Dendritic cell treated with granulocyte-macrophage colony-stimulating factor and Interleukin-4, amounts not matched to agents 40 ng/mL and 50 ng/mL, for 4 days (primary cell): ENCODE data around the gene RSU1.

Source experiments
- H3K27ac Mint-ChIP-seq: one replicate; pipeline ENCODE4 v1.8.0; 2022; ENCODE audit warnings: mild to moderate bottlenecking, mixed read lengths
- H3K27me3 Mint-ChIP-seq: one replicate; pipeline ENCODE4 v1.8.0; 2022; ENCODE audit warnings: mild to moderate bottlenecking, mixed read lengths
- H3K36me3 Mint-ChIP-seq: one replicate; pipeline ENCODE4 v1.8.0; 2022; ENCODE audit warnings: low read depth, mixed read lengths
- H3K4me1 Mint-ChIP-seq: one replicate; pipeline ENCODE4 v1.8.0; 2022; ENCODE audit warnings: low read depth, mixed read lengths
- H3K4me3 Mint-ChIP-seq: one replicate; pipeline ENCODE4 v1.8.0; 2022; ENCODE audit warnings: mild to moderate bottlenecking, moderate library complexity, mixed read lengths
- H3K9me3 Mint-ChIP-seq: one replicate; pipeline ENCODE4 v1.8.0; 2022; ENCODE audit warnings: mixed read lengths
- intact Hi-C: fragments of 100-400 bp; cut with micrococcal nuclease; formaldehyde crosslinking; loops from one replicate; pipeline ENCODE4 v1.15.0; 2022

The RSU1 gene

DNA sequence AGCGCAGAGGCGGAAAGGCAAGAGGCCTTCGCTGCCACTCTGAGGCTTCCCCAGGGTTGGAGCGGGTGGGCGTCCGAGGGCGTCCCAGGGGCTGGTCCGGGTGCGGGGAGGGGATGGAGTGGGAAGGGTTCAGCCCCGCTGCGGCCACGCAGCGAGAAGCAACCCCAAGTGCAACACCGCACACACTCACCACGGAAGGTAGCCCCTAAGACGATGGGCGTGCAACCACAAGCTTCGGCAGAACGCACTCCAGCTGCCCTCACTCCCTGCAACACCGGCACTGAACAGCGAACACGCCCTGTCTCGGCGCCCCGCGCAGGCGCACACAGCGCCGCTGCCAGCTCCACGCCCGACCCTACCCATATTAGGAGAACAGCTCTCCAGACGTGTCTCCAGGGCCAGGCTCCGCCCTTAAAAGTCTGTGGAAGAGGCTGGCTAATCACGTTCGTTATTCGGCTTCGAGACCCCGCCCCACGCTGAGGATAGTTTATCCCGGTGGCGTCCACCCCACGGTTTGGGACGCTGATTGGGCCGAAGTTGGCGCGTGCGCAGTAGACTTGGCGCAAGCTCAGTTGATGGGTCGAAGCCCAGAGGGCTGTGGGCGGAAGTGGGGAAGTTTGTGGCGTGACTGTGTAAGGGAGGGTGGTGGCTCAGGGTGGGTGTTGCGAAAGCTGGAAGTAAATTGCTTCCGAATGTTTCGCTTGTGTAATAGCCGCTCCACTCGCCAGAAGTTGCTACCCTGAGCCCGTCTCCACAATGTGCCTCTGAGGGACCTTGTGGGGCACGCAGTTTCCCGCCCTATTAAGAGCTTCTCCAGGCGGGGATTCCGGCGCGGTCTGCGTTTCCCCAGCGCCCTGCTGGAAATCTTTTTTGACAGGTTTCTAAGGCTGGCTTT lies at the start of gene RSU1:
Gene RSU1 (minus strand): TSS at position 300 of the 895 bp plus-strand sequence. CDS start 343 bp downstream, outside the sequence.
- Mint-ChIP-seq H3K36me3 (peaks cover 24% of the 10 kb centered on the region), H3K4me1 (peaks cover 67% of the 10 kb centered on the region), H3K4me3 (peak within 1 kb of the TSS; percentile 84), H3K9me3 (peaks cover 8% of the 10 kb centered on the region), H3K27me3 (no peaks in the 10 kb centered on the region), H3K27ac (peak within 1 kb of the TSS; percentile 83)
- intact Hi-C loops: loop anchor here (1.0 to 10.0 kb wide), 2 partner anchors 381 to 1837 kb away; partner anchors contain the start of genes ARL5B and NSUN6

DNA sequence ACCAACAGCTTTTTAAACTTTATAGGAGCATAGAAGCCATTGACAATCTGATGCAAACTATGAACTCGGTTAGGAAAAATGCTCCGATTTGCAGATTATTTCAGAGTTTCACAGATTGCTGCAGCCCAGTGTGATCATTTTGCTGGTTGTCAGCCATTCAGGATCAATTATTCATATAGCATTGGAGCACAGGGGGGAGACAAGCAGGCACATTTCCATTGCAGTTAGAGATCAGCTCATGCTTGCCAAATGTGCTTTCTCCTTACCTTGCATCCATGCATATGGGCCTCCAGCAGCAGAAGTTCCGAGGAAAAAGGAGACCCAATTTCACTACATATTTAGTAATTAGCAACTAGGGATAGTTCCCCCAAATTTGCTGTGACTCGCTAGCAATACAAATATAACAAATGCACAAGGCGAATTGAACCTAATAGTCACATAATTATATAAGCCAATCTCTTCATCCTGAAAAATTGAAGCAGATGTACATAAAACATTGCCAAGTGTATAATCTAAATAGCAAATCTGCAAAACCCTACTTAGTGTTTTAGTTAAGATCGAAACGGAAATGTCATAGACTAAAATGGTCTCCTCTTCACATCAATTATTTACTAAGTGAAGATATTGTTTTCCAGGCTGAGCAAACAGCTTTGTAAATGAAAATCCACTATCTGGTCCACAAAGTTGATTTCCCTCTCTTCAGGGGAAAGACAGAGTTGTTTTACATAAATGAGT lies 49.5 kb upstream of the RSU1 start:
- Mint-ChIP-seq H3K4me1 (peaks cover 5% of the 10 kb centered on the region), H3K27me3 (peaks cover 20% of the 10 kb centered on the region), H3K4me3 (no peak overlapping the region), H3K36me3 (no peaks in the 10 kb centered on the region), H3K9me3 (peaks cover 8% of the 10 kb centered on the region), H3K27ac (no peak overlapping the region)
- intact Hi-C loops: no loop called here

DNA sequence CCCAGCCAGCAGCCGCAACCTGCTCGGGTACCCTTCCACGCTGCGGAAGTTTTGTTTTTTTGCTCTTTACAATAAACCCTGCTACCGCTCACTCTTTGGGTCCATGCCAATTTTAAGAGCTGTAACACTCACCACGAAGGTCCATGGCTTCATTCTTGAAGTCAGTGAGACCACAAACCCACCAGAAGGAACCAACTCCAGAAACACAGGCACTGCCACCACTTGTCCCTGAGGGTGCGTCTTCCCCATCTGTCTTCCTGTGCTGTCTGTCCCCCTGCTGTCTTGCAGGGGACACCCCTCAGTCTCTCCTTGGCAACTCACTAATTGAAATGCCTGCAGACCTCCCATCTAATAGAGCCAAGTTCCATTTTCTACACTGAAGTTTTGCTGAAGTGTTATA lies 48.5 kb upstream of the RSU1 start:
- Mint-ChIP-seq H3K9me3 (peaks cover 8% of the 10 kb centered on the region), H3K27me3 (peaks cover 20% of the 10 kb centered on the region), H3K27ac (no peak overlapping the region), H3K36me3 (no peaks in the 10 kb centered on the region), H3K4me1 (peaks cover 5% of the 10 kb centered on the region), H3K4me3 (no peak overlapping the region)
- intact Hi-C loops: no loop called here

DNA sequence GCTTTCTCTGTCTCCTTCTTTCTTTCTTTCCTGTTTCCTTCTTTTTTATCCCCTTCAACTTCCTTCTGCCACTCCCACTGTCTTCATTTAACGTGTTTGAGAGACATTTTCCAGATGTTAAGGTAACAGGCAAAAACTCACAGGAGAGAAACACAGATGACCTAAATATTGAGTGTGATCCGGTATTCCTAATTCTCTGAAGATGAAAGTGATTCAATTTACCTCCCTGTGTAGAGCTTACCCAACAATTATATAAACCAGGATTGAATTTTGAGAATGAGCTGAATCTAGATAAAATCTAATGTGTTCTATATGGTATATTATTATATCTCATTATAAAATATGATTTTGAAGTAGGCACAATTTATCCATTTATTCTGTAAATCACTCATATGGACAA lies 46.5 kb upstream of the RSU1 start:
- Mint-ChIP-seq H3K4me3 (no peak overlapping the region), H3K36me3 (no peaks in the 10 kb centered on the region), H3K27me3 (peaks cover 17% of the 10 kb centered on the region), H3K4me1 (peaks cover 5% of the 10 kb centered on the region), H3K27ac (no peak overlapping the region), H3K9me3 (peaks cover 8% of the 10 kb centered on the region)
- intact Hi-C loops: no loop called here

DNA sequence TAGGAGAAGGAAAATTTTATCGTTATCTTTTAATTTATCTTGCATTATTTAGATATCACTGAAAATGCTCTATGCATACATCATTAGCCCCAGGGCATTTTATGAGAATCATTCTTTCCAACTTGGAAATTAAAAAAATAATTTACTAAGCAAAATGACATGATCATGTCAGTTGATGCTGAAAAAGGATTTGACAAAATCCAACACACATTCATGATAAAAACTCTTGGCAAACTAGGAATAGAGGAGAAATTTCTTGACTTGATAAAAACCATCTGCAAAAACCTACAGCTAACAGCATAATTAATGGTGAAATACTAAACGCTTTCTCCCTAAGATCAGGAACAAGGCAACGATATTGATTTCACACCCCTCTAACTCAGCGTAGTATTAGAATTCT lies 40.2 kb upstream of the RSU1 start:
- Mint-ChIP-seq H3K9me3 (no peaks in the 10 kb centered on the region), H3K36me3 (no peaks in the 10 kb centered on the region), H3K27me3 (no peaks in the 10 kb centered on the region), H3K4me3 (no peak overlapping the region), H3K4me1 (peaks cover 5% of the 10 kb centered on the region), H3K27ac (no peak overlapping the region)
- intact Hi-C loops: no loop called here

DNA sequence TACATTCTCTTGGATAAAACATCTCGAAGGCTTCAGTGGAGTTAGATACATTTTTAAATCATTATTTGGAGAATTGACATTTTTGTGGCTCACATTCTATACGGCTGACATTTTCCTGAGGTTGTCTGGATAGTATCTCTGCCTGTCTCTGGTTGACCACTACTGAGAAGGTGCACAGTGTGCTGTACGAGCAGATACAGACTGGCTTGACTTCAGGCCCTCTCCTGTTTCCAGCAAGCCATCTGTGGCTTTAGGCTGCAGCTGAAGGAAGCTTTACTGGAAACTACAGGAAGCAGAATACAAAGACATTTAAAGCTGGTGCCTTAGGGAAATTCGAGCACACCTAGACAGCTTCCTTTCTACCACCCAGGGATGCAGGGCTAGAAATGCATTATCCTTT lies 39.3 kb upstream of the RSU1 start:
- H3K4me3 Mint-ChIP-seq: no peak overlapping the region
- peaks cover 5% of the 10 kb centered on the region for H3K4me1 Mint-ChIP-seq
- intact Hi-C loops: no loop called here
- H3K27me3 Mint-ChIP-seq: no peaks in the 10 kb centered on the region
- no peak overlapping the region for H3K27ac Mint-ChIP-seq
- H3K36me3 Mint-ChIP-seq: no peaks in the 10 kb centered on the region
- no peaks in the 10 kb centered on the region for H3K9me3 Mint-ChIP-seq

DNA sequence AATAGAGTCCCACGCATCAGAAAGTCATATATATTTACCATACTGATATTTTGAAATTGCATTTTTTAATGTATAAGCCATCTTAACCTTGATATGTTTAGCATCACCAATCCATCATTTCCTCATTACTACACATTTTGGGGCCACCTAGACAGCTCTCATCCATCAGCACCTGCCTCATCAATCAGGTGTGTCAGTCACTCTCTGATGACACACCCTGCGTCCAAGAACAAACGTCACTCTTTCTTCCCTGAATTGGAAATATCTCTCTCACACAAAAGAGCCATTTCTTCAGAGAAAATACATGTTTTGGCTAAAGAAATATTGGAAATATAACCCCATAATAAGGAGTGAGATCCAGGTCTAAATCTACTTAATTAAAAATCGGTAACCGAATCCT lies 38.9 kb upstream of the RSU1 start:
- Mint-ChIP-seq H3K36me3 (no peaks in the 10 kb centered on the region), H3K4me1 (peaks cover 5% of the 10 kb centered on the region), H3K27ac (no peak overlapping the region), H3K27me3 (peaks cover 1% of the 10 kb centered on the region), H3K4me3 (no peak overlapping the region), H3K9me3 (no peaks in the 10 kb centered on the region)
- intact Hi-C loops: no loop called here

DNA sequence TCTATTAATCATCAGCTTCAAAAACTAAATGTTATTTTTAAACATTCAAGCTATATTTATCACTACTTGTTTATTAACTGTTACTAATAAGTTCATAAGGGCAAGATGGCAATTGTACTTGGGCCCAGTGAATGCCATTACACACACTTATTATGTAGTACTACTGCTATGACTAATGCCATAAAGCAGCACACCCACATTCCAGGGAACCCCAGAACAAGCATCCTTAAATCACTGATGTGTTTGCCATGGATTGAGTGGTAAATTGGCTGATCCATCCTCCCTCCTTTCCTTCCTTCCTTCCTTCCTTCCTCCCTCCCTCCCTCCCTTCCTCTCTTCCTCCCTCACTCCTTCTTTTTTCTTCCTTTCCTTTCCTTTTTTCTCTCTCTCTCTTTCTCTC lies 37.4 kb upstream of the RSU1 start:
- H3K4me1 Mint-ChIP-seq: peaks cover 5% of the 10 kb centered on the region
- H3K36me3 Mint-ChIP-seq: no peaks in the 10 kb centered on the region
- intact Hi-C loops: no loop called here
- peaks cover 1% of the 10 kb centered on the region for H3K27me3 Mint-ChIP-seq
- no peak overlapping the region for H3K4me3 Mint-ChIP-seq
- no peaks in the 10 kb centered on the region for H3K9me3 Mint-ChIP-seq
- no peak overlapping the region for H3K27ac Mint-ChIP-seq

DNA sequence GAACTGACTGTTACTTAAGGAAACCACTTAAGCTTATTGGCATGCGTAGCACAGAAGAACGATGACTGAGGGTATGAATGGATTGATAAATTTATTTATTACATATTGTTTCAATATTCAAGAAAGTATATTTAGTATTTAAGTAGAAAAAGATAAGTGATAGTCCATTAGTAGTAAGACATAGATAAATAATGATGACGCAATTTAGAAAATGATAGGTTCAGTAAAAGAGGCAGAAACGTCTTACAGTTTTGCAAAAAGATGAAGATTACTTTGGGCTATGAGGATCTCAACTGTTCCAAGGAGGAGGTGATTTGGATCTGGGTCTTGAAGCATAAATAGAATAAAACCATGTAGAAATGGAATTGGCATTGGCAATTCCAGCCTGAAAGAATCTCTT lies 36.6 kb upstream of the RSU1 start:
- H3K36me3 Mint-ChIP-seq: no peaks in the 10 kb centered on the region
- peaks cover 5% of the 10 kb centered on the region for H3K4me1 Mint-ChIP-seq
- no peak overlapping the region for H3K4me3 Mint-ChIP-seq
- H3K27me3 Mint-ChIP-seq: peaks cover 1% of the 10 kb centered on the region
- no peak overlapping the region for H3K27ac Mint-ChIP-seq
- no peaks in the 10 kb centered on the region for H3K9me3 Mint-ChIP-seq
- intact Hi-C loops: no loop called here

DNA sequence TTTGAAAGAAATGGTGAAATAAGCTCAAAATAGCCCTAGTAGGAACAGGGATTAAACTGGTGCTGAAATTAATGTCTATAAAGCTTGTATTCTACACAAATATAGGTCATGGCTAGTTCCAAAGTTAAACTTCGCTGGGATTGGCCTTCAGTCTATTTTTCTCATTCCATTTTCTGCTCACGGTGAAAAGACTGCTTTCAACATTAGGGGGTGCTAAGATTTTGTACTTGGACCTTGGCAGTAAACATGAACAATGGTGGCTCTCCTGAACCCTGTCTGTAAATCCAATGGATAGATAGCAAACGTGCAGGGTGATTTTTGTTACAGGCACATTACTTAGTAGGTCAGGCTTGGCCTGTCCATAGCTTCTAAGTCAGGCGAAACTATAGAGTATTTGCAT lies 36.0 kb upstream of the RSU1 start:
- peaks cover 1% of the 10 kb centered on the region for H3K27me3 Mint-ChIP-seq
- H3K4me1 Mint-ChIP-seq: peaks cover 5% of the 10 kb centered on the region
- H3K27ac Mint-ChIP-seq: no peak overlapping the region
- H3K36me3 Mint-ChIP-seq: no peaks in the 10 kb centered on the region
- no peaks in the 10 kb centered on the region for H3K9me3 Mint-ChIP-seq
- no peak overlapping the region for H3K4me3 Mint-ChIP-seq
- intact Hi-C loops: no loop called here

DNA sequence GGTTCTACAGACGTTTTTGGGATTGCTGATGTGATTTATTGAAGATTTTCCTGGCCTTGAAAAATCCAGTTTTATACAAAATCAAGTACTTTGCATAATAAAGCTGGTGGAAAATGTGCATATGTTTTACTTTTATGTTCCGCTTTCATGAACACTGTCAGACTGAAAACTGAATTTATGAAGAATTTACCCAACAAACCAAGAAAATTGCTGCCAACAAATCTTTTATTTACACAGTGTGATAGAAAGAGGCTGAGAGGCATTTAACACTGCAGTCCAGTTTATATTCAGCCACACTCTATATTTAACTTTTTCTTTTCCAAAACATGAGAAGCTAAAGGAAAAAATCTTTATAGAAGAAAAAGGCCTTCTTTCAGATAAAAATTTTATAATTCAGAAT lies 35.4 kb upstream of the RSU1 start:
- no peak overlapping the region for H3K4me3 Mint-ChIP-seq
- no peaks in the 10 kb centered on the region for H3K36me3 Mint-ChIP-seq
- H3K27me3 Mint-ChIP-seq: peaks cover 1% of the 10 kb centered on the region
- peaks cover 5% of the 10 kb centered on the region for H3K4me1 Mint-ChIP-seq
- intact Hi-C loops: no loop called here
- no peak overlapping the region for H3K27ac Mint-ChIP-seq
- H3K9me3 Mint-ChIP-seq: no peaks in the 10 kb centered on the region

DNA sequence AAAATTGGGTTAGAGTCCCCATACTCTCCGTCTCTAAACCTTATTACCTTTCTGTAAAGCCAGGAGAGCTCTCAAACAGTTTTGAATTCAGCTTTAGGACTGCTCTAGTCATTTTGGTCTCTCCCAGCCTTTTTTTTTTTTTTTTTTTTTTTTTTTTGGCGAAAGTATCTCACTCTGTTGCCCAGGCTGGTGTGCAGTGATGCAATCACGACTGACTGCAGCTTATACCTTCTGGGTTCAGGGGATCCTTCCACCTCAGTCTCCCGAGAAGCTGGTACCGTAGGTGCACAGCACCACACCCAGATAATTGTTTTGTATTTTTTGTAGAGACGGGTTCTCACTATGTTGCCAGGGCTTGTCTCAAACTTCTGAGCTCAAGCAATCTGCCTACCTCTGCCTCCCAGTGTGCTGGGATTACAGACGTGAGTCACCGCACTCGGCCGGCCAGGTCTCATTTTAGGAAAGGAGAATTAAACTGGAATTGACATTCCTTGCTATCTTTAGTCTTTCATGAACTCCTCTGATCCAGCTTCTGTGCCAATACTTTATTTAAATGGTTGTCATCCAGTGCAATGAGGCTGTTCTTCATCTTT lies 31.4 kb upstream of the RSU1 start:
- Mint-ChIP-seq H3K4me3 (no peak overlapping the region), H3K4me1 (no peaks in the 10 kb centered on the region), H3K27ac (no peak overlapping the region), H3K27me3 (peaks cover 1% of the 10 kb centered on the region), H3K36me3 (no peaks in the 10 kb centered on the region), H3K9me3 (no peaks in the 10 kb centered on the region)
- intact Hi-C loops: no loop called here

DNA sequence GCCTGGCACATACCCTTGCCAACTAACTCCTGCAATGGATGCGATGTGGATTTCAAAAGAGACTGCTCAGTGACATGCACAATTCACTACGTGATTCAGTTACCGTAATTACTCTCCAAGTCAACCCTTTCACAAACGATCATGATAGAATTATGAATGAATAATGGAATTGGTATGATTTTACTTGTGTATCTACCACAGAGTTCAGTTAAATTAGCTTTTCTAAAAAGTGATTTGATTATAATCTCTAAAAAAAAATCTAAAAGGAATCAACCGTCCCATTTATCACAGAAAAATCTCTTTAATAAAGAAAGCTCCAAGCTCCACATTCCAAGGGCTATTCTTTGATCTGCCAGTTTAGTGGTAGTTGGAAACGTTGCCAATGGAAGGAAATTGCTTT lies 30.4 kb upstream of the RSU1 start:
- Mint-ChIP-seq H3K9me3 (no peaks in the 10 kb centered on the region), H3K27ac (no peak overlapping the region), H3K4me3 (no peak overlapping the region), H3K27me3 (peaks cover 1% of the 10 kb centered on the region), H3K4me1 (no peaks in the 10 kb centered on the region), H3K36me3 (no peaks in the 10 kb centered on the region)
- intact Hi-C loops: no loop called here

DNA sequence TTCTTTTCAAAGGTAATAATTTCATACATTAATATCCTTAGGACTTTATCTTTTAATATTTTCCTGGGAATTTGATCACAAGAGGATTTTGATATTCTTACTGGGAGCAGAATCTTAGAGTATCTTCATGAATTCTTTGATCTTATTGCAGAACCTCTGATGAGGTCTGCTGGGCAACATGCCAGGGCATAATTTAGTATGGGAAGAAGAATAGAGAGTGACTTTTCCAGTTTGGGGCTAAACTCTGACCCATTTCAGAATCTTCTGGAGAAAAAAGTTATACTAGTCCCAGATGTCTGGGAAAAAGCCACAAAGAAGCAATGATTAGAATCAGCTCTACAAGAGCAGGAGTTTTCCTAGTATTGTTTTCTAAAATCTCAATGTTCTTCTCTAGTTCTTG lies 28.0 kb upstream of the RSU1 start:
- Mint-ChIP-seq H3K4me3 (no peak overlapping the region), H3K27ac (no peak overlapping the region), H3K4me1 (no peaks in the 10 kb centered on the region), H3K36me3 (no peaks in the 10 kb centered on the region), H3K9me3 (no peaks in the 10 kb centered on the region), H3K27me3 (no peaks in the 10 kb centered on the region)
- intact Hi-C loops: no loop called here
